HG03064 (cell line): ENCODE results near the gene ZNF722.
"Not testable (repeated sequence)": the region's sequence is repeated elsewhere in the genome, so short reads cannot be mapped to it uniquely, and the experiment has no call there.

Source experiments
- ATAC-seq: cut with Tn5 transposase; IDR thresholded peaks from one replicate; pipeline ENCODE4 v1.9.1; 2021; ENCODE audit warnings: low read depth; ENCODE audit not compliant: unreplicated experiment

Gene ZNF722

GRCh38 chr7:63998549-63998948 lies at the start of gene ZNF722:
Gene ZNF722 (plus strand): TSS chr7:63998849. CDS start chr7:63998962, 113 bp downstream.
- ATAC-seq, result no peak

DNA sequence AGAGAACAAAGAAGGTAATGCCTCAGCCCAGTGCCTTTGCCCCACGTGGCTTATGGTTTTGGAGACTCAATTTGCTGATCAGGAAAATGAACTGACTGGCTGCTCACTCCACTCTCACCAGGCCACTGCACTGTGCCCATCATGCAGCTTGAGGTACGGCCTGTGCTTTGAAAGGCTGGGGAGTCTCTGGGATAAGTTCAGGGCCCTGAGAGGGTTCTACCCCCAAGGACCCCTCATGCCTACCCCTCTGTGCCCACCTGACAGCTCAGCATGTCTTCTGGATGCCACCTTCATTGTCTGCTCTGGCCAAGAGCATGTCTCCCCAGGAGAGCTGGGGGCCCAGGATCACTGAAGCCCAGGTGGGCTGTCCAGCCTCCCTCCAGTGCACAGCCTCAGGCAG lies 45.5 kb upstream of the ZNF722 start:
- no peak for ATAC-seq

- no peak for ATAC-seq
Measured at GRCh38 chr7:63968629-63969028, 30.0 kb upstream of the ZNF722 start.

- not testable (repeated sequence) for ATAC-seq
Measured at GRCh38 chr7:64015496-64015895, 16.8 kb downstream of the ZNF722 start.

DNA sequence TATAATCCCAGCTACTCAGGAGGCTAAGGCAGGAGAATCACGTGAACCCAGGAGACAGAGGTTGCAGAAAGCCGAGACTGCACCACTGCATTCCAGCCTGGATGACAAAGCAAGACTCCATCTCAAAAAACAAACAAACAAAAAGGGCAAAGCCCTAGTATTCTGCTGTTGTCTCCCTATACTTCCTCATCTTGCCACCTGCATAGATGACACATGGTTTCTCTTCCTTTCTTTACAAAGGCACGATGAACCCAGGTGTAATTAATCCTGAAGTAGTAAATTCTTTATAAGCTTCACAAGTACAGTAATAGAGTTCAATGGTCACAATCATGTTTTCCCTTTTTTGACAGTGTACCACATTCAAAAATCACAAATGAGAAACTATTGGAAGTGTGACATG lies 36.7 kb downstream of the ZNF722 start:
- no peak for ATAC-seq

- no peak for ATAC-seq
Measured at GRCh38 chr7:64037095-64037494, 38.4 kb downstream of the ZNF722 start.

- no peak for ATAC-seq
Measured at GRCh38 chr7:64045301-64046040, 46.8 kb downstream of the ZNF722 start, which contains the start of gene ZNF727. Gene ZNF727 (plus strand): TSS chr7:64045434. CDS start chr7:64045622, 188 bp downstream.

GRCh38 chr7:64046041-64046389 lies 47.4 kb downstream of the ZNF722 start:
- no peak for ATAC-seq
